ENCODE measurements around the gene MCRS1.

DNA sequence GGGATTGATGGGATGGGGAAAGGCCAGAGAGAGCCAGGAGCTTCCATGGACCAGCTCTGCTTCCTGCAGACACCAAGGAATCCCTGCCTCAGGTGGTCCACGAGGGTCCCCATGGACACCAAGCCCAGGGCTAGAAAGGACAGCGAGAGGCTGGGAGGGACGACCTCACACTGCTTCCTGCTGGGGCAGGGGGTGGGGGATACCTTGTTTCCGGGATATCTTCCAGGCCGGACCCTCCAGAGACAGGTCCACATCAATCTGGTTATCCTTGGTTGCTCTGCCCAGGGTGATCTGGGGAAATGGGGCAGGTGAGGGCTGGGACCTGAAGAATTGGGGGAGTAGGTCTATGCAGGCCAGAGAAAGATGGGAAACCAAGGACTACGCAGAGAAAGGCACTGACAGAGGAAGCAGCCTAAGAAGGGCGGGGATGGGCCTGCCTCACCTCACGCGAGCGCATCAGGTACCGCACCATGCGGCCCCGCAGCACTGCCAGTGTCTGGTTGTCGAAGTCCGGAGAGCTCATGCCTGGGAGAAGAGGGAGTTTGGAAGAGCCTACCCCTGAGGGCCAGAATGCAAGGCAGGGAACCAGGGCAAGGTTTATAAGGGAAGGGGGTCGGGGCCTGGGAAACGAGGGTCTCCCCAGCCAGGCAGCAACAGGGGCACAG is 8.8 kb downstream of the MCRS1 start:
- TF ChIP-seq, protein P1, sequence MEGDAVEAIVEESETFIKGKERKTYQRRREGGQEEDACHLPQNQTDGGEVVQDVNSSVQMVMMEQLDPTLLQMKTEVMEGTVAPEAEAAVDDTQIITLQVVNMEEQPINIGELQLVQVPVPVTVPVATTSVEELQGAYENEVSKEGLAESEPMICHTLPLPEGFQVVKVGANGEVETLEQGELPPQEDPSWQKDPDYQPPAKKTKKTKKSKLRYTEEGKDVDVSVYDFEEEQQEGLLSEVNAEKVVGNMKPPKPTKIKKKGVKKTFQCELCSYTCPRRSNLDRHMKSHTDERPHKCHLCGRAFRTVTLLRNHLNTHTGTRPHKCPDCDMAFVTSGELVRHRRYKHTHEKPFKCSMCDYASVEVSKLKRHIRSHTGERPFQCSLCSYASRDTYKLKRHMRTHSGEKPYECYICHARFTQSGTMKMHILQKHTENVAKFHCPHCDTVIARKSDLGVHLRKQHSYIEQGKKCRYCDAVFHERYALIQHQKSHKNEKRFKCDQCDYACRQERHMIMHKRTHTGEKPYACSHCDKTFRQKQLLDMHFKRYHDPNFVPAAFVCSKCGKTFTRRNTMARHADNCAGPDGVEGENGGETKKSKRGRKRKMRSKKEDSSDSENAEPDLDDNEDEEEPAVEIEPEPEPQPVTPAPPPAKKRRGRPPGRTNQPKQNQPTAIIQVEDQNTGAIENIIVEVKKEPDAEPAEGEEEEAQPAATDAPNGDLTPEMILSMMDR (IDR thresholded peaks at IDR 0.05), result no peak
- TF ChIP-seq POLR2A (IDR thresholded peaks at IDR 0.05), result no peak
